ENCODE results near the gene KLF16. TPM values are rescaled to one million over a fixed set of nuclear protein-coding genes. Genes with fewer than 3 reads are reported as not detected.

Gene KLF16
- total RNA-seq, 1 experiment from 2014 or later = 27.9 TPM

GRCh38 chr19:1873524-1874473, 10.4 kb upstream of the KLF16 start:
- in situ Hi-C loops (cut with HindIII; ENCODE audit: low sequenced_read_pairs) = no loop called here
- peak; percentile 65 for DNase-seq (ENCODE audit: low spot score)

DNA sequence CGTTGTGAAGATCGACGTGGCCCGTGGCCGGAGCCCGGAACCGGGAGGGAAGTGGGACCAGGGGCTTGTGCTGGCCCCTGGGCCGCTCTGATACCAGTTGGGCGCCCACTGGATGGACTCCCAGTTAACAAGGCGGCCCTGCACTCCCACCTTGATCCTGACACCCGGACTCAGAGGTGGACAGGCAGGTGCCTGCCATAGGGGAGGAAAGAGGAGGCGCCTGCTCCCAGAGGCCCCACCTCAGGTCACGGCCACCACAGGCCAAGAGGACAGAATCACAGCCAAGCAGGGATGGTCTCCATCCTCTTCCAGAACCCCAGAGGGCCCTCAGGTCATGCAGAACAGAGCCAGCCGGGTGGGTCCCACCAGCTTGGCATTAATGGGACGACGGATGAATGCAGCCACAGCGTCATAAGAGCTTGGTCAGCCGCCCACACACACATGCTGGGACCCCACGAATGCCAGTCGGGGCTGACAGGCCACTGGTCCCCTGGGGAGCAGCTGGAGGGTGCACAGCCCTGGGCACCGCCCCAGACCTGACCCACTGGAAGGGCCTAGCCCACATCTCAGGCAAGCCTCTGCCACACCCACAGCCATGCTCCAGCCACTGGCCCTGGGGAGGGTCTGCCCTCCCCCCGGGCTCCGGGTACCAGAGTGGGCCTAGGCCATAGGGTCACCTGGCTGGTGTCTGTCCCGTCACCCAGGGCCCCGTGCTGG, 9.6 kb upstream of the KLF16 start:
- in situ Hi-C loops (cut with HindIII; ENCODE audit: low sequenced_read_pairs) = no loop called here
- DNase-seq (ENCODE audit: low spot score) = no peak

- no peak for DNase-seq (ENCODE audit: low spot score)
- in situ Hi-C loops (cut with HindIII; ENCODE audit: low sequenced_read_pairs) = no loop called here
Measured at GRCh38 chr19:1871630-1872029, 8.3 kb upstream of the KLF16 start.

- in situ Hi-C loops (cut with HindIII; ENCODE audit: low sequenced_read_pairs) = no loop called here
Measured at GRCh38 chr19:1871140-1871597, 7.8 kb upstream of the KLF16 start.

GRCh38 chr19:1868971-1869370, 5.6 kb upstream of the KLF16 start:
- in situ Hi-C loops (cut with HindIII; ENCODE audit: low sequenced_read_pairs) = no loop called here
- DNase-seq (ENCODE audit: low spot score) = no peak

More at GRCh38 chr19:1871140-1871597, 7.8 kb upstream of the KLF16 start:
- no peak for DNase-seq (ENCODE audit: low spot score)

DNA sequence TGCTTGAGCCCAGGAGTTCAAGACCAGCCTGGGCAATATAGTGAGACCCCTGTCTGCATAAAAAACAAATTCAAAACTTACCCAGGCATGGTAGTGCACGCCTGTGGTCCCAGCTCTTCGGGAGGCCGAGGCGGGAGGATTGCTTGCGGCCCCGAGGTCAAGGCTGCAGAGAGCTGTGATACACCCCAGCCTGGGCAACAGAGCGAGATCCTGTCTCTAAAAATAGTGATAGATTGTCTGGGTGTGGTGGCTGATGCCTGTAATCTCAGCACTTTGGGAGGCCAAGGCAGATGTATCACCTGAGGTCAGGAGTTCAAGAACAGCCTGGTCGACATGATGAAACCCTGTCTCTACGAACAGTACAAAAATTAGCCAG, 4.0 kb upstream of the KLF16 start:
- DNase-seq (ENCODE audit: low spot score) = no peak
- in situ Hi-C loops (cut with HindIII; ENCODE audit: low sequenced_read_pairs) = no loop called here

DNA sequence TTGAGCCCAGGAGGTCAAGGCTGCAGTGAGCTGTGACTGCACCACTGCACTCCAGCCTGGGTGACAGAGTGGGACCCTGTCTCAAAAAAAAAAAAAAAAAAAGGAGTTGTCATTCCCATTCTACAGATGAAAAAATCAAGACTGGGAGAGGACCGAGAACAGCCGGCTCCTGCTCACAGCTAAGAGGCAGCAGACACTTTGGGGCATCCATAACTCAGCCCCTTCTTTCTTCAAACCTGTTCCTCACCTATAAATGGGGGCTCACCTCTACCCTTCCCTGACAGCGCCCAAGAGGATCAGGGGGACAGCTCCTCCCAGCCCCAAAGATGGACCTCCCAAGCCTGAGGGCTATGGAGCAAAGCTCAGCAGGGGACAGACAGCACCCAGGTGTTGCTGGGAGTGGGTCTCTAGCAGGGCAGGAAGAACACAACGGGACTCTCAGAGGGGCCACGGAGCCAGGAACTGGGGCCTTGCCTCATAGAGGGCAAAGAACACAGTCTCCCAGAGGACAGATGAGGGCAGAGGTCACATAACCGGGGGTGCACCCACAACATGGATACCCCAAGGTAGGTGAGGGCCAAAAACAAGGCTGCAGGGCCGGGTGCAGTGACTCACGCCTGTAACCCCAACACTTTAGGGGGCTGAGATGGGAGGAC, 3.4 kb upstream of the KLF16 start:
- in situ Hi-C loops (cut with HindIII; ENCODE audit: low sequenced_read_pairs) = no loop called here
- no peak for DNase-seq (ENCODE audit: low spot score)

DNA sequence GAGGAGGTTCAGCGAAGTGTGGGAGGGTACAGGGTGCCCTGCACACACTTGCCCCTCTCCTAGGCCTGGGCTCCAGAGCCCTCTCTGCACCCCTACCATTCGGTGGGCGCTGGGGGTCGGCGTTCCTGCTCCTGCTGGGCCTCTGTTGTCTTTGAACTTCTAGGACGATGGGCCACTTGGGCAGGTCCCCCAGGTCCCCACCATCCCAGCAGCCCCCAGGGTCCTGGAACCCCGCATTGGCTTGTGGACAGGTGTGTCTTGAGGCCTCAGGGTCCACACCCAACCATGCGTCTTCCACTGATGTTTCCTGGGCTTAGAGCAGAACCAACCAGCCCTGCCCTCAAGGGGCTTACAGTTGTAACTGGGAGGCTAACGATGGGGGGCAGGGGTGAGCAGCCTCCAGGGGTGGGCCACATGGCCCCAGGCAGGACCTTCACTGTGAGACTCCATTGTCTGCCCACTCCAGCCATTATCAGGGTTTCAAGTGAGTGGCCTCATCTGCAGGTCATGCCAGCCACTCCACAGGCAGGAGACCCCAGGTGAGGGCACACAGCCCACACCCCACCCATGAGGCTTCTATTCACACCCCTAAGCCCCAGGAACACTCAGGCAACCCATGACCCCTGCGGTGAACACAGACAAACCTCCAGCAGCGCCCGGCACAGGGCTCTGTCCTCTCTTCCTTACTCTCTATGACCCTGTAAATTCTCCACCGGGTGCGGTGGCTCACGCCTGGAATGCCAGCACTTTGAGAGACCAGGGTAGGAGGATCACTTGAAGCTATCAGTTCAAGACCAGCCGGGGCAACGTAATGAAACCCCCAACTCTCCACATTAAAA, 2.0 kb upstream of the KLF16 start:
- in situ Hi-C loops (cut with HindIII; ENCODE audit: low sequenced_read_pairs) = no loop called here
- DNase-seq (ENCODE audit: low spot score) = no peak

DNA sequence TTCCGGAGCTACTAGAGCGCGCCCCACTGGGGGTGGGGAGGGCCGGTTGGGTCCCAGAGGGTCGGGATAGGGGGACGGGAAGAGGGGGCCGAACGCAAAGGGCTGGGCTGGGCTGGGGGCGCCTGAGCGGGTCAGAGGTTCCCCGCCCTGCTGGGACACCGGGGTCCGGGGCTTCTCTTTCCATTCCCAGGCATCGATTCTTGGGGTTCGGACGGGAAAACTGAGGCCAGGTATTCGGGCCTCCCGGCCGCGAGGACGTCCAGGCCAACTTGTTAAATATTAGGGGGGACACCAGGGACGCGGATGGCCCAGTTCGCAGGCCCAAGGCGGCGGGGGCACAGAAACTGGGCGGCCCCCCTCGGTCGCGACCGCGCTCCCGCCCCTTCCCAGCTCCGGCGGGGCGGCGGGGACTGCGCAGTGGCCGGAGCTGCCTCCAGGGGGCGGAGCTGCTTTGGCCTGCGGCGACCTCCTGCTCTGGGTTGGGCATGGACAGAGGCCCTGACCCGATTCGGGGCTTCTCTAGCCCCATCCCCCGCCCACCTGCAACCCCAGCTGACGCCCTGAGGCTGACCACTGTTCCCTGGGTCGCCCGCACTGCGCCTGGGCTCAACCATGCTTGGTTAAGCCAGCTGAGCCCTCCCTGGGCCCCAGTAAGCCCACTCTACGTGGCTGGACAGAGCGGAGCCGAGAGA, 1.2 kb upstream of the KLF16 start:
- DNase-seq (ENCODE audit: low spot score) = peak; percentile 35
- in situ Hi-C loops (cut with HindIII; ENCODE audit: low sequenced_read_pairs) = no loop called here

DNA sequence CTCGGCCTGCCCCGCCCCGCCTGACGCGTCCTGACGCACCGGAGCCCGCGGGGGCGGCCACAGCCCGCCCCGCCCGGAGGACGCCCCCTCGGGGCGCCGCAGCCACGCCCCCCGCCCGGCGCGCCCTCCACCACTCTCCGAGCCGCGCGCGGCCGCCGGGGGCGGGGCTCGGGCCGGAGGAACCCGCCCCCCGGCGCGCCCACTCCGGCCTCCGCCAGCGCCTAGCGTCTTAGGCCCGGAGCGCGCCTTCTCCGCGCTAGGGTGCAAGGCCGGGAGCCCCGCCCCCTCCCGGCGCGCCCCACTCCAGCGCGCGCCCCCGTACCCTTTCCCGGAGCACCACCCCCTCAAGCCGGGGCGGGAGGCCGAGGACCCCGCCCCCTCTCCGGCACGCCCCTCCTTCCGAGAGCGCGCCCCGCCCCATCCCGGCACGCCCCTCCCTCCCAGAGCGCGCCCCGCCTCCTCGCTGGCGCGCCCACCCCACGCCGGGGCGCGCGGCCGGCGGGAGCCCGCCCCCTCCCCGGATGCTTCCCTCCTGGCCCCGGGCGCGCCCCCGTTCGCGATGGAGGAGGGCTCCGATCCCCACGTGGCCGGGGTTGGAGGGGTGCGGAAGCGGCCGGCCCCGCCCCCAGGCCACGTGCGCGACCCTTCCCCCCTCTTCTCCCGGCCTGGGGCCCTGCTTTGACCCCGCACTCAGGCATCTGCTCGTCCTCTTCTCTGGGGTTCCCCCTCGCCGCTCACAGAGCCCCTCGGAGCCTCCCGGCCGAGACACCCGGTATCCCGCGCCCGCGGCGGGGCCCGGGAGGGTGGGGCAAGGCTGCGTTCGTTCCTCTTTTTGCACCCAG, 480 bp upstream of the KLF16 start:
- peak; percentile 70 for DNase-seq (ENCODE audit: low spot score)
- in situ Hi-C loops (cut with HindIII; ENCODE audit: low sequenced_read_pairs) = no loop called here

DNA sequence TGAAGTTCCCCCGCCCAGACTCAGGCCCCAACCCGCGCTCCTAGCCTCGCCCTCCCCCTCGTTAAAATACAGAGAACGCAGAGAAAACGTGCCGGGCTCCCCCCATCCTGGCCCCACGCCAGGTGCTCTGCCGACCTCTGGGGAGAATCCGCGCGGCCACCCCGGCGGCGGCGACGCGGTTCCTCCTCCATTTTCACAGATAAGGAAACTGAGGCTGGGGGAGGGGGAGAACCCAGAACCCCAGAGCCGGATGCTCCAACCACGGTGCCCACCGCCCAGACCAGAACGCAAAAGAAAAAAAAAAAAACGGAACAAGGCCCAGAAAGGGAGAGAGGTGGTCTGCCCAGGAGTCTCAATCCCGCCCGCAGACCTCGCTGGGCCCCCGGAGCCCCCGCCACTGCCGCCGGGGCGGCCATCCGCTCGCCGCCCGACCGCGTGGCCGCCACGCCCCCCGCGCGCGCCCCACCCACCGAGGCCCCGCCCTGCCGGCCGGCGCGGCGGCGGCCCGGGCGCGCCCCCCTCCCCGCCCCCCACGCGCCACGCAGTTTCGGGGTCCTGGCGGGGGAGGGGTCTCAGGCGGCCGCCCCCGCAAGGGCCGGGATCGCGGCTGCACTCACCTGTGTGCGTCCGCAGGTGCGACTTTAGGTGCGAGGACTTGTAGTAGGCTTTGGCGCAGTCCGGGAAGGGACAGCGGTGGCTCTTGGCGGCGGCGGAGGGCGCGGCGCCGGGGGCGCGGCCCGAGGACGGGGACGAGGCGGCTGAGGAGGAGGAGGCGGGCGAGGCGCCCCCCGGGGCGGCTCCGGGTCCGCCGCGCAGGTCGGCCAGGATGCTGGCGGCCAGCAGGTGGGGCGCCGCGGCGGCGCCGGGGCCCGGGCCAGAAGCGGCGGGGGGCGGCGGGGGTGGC, 703 bp downstream of the KLF16 start:
- in situ Hi-C loops (cut with HindIII; ENCODE audit: low sequenced_read_pairs) = no loop called here
- DNase-seq (ENCODE audit: low spot score) = no peak

- no peak for DNase-seq (ENCODE audit: low spot score)
- in situ Hi-C loops (cut with HindIII; ENCODE audit: low sequenced_read_pairs) = no loop called here
Measured at GRCh38 chr19:1862068-1862423, 1.3 kb downstream of the KLF16 start.

DNA sequence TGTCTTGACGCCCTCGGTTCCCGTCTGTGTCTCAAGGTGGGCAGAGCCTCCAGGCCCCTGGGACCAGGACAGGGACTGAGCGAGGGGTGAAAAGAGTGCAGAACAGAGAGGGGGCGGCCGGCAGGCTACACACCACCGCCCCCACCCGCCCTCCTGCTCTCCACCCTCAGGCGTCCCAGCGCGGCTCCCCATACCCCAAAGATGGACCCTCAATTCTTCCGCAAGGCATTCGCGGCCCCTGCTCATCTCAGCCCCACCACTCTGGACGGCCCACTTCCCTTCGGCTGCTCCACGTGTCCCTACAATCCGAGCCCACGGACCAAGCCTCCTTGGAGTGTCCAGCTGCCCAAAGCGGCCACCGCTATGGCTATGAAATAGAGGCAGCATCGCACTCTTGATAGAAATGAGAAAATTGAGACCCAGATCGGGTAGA, 1.8 kb downstream of the KLF16 start:
- in situ Hi-C loops (cut with HindIII; ENCODE audit: low sequenced_read_pairs) = no loop called here
- peak; percentile 34 for DNase-seq (ENCODE audit: low spot score)

- in situ Hi-C loops (cut with HindIII; ENCODE audit: low sequenced_read_pairs) = no loop called here
- DNase-seq (ENCODE audit: low spot score) = peak; percentile 27
Measured at GRCh38 chr19:1860821-1861598, 2.4 kb downstream of the KLF16 start.

- DNase-seq (ENCODE audit: low spot score) = peak; percentile 63
- in situ Hi-C loops (cut with HindIII; ENCODE audit: low sequenced_read_pairs) = no loop called here
Measured at GRCh38 chr19:1860042-1860775, 3.2 kb downstream of the KLF16 start.
